K562 (cell line): ENCODE results near the gene REEP6. TPM values are rescaled to one million over a fixed set of nuclear protein-coding genes. Genes with fewer than 3 reads are reported as not detected.

Experiments used
- AFF4 ChIP-seq: sonication (generic); formaldehyde crosslinking; IDR thresholded peaks from 2 replicates; pipeline ENCODE4 v1.8.0; 2023; ENCODE audit warnings: mild to moderate bottlenecking, missing genetic modification reagents
- ARID1B ChIP-seq: fragments of 450-650 bp; IDR thresholded peaks from 2 replicates; pipeline ENCODE4 v1.6.1; 2016; ENCODE audit warnings: antibody characterized with exemption, mild to moderate bottlenecking, inconsistent platforms
- ATF7 ChIP-seq: fragments of 450-650 bp; IDR thresholded peaks from 2 replicates; pipeline ENCODE4 v1.7.1; 2014; ENCODE audit warnings: mild to moderate bottlenecking, moderate library complexity
- CBFA2T2 ChIP-seq: fragments of 450-650 bp; conservative IDR thresholded peaks from 2 replicates; pipeline ENCODE4 v1.6.1; 2017; ENCODE audit warnings: mild to moderate bottlenecking
- EGR1 ChIP-seq: fragments of 450-650 bp; conservative IDR thresholded peaks from 2 replicates; pipeline ENCODE4 v1.6.1; 2017; ENCODE audit warnings: mild to moderate bottlenecking
- GATA2 ChIP-seq: sonication (generic); formaldehyde crosslinking; IDR thresholded peaks from 2 replicates; pipeline ENCODE4 v1.4.0; 2020; ENCODE audit warnings: mild to moderate bottlenecking, missing genetic modification reagents
- GTF2A2 ChIP-seq: IDR thresholded peaks from 2 replicates; pipeline ENCODE4 v1.6.1; 2016; ENCODE audit warnings: mild to moderate bottlenecking, missing genetic modification characterization, missing compliant biosample characterization
- HMGXB4 ChIP-seq: sonication (generic); formaldehyde crosslinking; IDR thresholded peaks from 2 replicates; pipeline ENCODE4 v1.8.1; 2023; ENCODE audit warnings: mild to moderate bottlenecking, missing genetic modification reagents
- NEUROD1 ChIP-seq: fragments of 150-350 bp; IDR thresholded peaks from 2 replicates; pipeline ENCODE4 v1.6.1; 2014; ENCODE audit warnings: borderline replicate concordance, low read length, low read depth; ENCODE audit not compliant: partially characterized antibody
- PHF21A ChIP-seq: fragments of 450-650 bp; IDR thresholded peaks from 2 replicates; pipeline ENCODE4 v1.6.1; 2017; ENCODE audit warnings: low read depth, borderline replicate concordance
- POLR3A ChIP-seq: IDR thresholded peaks from 2 replicates; pipeline ENCODE4 v1.6.1; 2011; ENCODE audit warnings: borderline replicate concordance, mild to moderate bottlenecking, moderate library complexity; ENCODE audit not compliant: insufficient read length, insufficient read depth; ENCODE audit errors: extremely low read depth
- RFX5 ChIP-seq: IDR thresholded peaks from 2 replicates; pipeline ENCODE4 v1.6.1; 2011; ENCODE audit warnings: low read depth, mild to moderate bottlenecking, improper control_type of control experiment, low read length
- SUPT5H ChIP-seq: fragments of 450-650 bp; IDR thresholded peaks from 2 replicates; pipeline ENCODE4 v1.6.1; 2016
- ZBTB34 ChIP-seq: fragments of 250-450 bp; sonication (Bioruptor Pico); IDR thresholded peaks from 2 replicates; pipeline ENCODE4 v1.8.0; 2021; ENCODE audit warnings: mild to moderate bottlenecking, moderate library complexity
- polyA plus RNA-seq, 8 experiments: library from polyadenylated mRNA; depleted of rRNA in 4 of 8; stranded (reverse) in 5 of 8; unstranded in 3 of 8; fragments of >200 nt; fragmentation: Nextera tagmentation in 2 of 8; fragmentation: Illumina TruSeq in 1 of 8; extraction: Ambion mirVana in 2 of 8; extraction: Trizol in 1 of 8; gene quantifications; 2 replicates each; pipeline versions ENCODE4 v1.2.1 to v1.2.3, GENCODE V29; 2011 to 2014; ENCODE audit warnings: inconsistent platforms in 1 of 8, missing spikeins in 1 of 8
- total RNA-seq, 7 experiments: library from RNA; depleted of rRNA in 6 of 7; stranded (reverse); fragments of >200 nt in 6 of 7; fragmentation: Illumina TruSeq in 2 of 7; extraction: Trizol in 2 of 7; gene quantifications; 2 replicates each; pipeline versions ENCODE4 v1.2.1 to v1.2.3, GENCODE V29; 2011 to 2021; ENCODE audit warnings: low replicate concordance in 1 of 7
- TF ChIP-seq, protein P1 (sequence below): fragments of 450-650 bp; formaldehyde crosslinking; IDR thresholded peaks from 2 replicates; pipeline ENCODE4 v1.4.0; 2022; ENCODE audit warnings: missing genetic modification characterization

The REEP6 gene
- total and polyA plus RNA-seq, 9 of the 15 experiments (the other 6 are each of a cell fraction or from before 2014, with no cell fraction given) = 1.2 to 64.2 (median 12.7) TPM

GRCh38 chr19:1490311-1491113 lies 469 bp upstream of the REEP6 start, which contains the start of gene PCSK4 (continued):
- TF ChIP-seq HMGXB4 (CRISPR knock-in tag) = no peak
- TF ChIP-seq, protein P1, sequence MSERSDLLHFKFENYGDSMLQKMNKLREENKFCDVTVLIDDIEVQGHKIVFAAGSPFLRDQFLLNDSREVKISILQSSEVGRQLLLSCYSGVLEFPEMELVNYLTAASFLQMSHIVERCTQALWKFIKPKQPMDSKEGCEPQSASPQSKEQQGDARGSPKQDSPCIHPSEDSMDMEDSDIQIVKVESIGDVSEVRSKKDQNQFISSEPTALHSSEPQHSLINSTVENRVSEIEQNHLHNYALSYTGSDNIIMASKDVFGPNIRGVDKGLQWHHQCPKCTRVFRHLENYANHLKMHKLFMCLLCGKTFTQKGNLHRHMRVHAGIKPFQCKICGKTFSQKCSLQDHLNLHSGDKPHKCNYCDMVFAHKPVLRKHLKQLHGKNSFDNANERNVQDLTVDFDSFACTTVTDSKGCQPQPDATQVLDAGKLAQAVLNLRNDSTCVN (CRISPR knock-in tag) = no peak
- peak; percentile 27; the same call in 1 of the 2 replicates for TF ChIP-seq ARID1B
- TF ChIP-seq SUPT5H = 0 out of 2 replicates have a peak, but pooled peaks have one; percentile 27
- peak; percentile 65 for TF ChIP-seq NEUROD1
- no peak for TF ChIP-seq GTF2A2 (tag)
- no peak for TF ChIP-seq GATA2 (CRISPR knock-in tag)
- TF ChIP-seq AFF4 = no peak
- no peak for TF ChIP-seq CBFA2T2
- 0 out of 2 replicates have a peak, but pooled peaks have one; percentile 58 for TF ChIP-seq EGR1
- no peak for TF ChIP-seq RFX5
- peak; percentile 98 for TF ChIP-seq ATF7
- no peak for TF ChIP-seq POLR3A
- TF ChIP-seq PHF21A = no peak
- TF ChIP-seq ZBTB34 (CRISPR knock-in tag) = no peak
